Liver (tissue), 3 donors: ENCODE data around the gene XXYLT1.

Experiments used
- CTCF ChIP-seq: fragments of 150-350 bp; IDR thresholded peaks from 2 replicates; pipeline ENCODE4 v1.5.1; 2017; ENCODE audit warnings: improper control_type of control experiment, low read depth, low read length; ENCODE audit not compliant: missing input control
- JUND ChIP-seq, 2 donors: IDR thresholded peaks; 2 replicates each; pipeline ENCODE4 v1.6.1; 2016; ENCODE audit warnings: antibody characterized with exemption in 2 of 2
- MAX ChIP-seq: IDR thresholded peaks from 2 replicates; pipeline ENCODE4 v1.6.1; 2016; ENCODE audit warnings: antibody characterized with exemption
- RAD21 ChIP-seq, 2 donors: IDR thresholded peaks; 2 replicates each; pipeline ENCODE4 v1.6.1; 2016; ENCODE audit warnings: antibody characterized with exemption in 2 of 2, mild to moderate bottlenecking in 2 of 2
- SP1 ChIP-seq: IDR thresholded peaks from 2 replicates; pipeline ENCODE4 v1.6.1; 2018; ENCODE audit warnings: antibody characterized with exemption, mild to moderate bottlenecking
- donor health status: healthy.
- donor health status: healthy.

DNA sequence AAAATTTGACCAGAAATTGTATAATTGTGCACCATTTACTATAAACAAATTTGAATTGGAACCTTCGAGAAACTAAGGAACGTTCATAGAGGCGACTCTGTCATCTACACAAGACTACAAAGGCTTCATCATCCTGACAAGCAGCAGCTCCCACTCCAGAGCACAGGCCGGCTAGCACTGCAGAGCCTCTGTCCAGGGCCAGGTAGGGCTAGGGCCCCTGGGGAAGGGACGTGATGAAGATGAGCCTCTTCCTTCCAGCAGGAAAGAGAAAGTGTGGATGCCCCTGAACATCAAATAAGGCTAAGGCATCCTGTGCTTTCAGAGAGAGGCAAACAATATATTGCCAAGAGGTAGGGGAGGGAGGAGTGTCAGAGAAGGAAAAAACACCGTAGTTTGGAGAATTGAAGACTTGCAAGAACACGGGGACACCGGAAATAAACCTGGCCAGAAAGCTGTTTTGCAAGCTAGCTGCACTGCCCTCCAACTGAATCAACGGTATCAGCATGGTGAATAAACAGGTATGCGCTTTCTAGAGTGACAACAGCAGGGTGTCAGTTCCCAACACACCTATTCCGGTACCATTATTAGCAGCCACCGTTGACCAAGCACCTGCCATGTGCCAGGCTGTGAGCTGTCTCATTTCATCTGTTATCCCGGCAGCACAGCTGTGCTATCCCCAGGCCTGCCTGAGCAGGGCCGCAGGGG is 12.4 kb downstream of the XXYLT1 start:
- TF ChIP-seq CTCF (no peak), MAX (no peak), JUND (IDR thresholded peaks at IDR 0.05) (no peak), SP1 (no peak), RAD21 (IDR thresholded peaks at IDR 0.05) (no peak)
